Gastrocnemius medialis (tissue), 4 donors: ENCODE results near the gene TDRD3. TPM values are rescaled to one million over a fixed set of nuclear protein-coding genes. Genes with fewer than 3 reads are reported as not detected.
"Not testable (repeated sequence)": the region's sequence is repeated elsewhere in the genome, so short reads cannot be mapped to it uniquely, and the experiment has no call there.

Experiments used
- ATAC-seq, 2 donors: fragments of 150-250 bp; one replicate each; pipeline ENCODE4 v1.9.1; 2016
- DNase-seq, 2 donors: peaks; one replicate each; pipeline ENCODE4 v3.0.0-alpha.2; 2019
- H3K27ac ChIP-seq, 4 donors: fragments of 200-600 bp; sonication (generic); 1 replicate in 1 of 4; 2 replicates in 3 of 4; pipeline ENCODE4 v1.5.1; 2016 to 2018; ENCODE audit warnings: mild to moderate bottlenecking in 2 of 4, moderate library complexity in 1 of 4
- H3K27me3 ChIP-seq, 3 donors: fragments of 200-600 bp; sonication (generic) in 2 of 3; 1 replicate in 1 of 3; 2 replicates in 2 of 3; pipeline versions ENCODE4 v1.5.1 to v1.6.0; 2016 to 2019; ENCODE audit warnings: mild to moderate bottlenecking in 1 of 3, moderate library complexity in 1 of 3
- H3K36me3 ChIP-seq, 2 donors: fragments of 200-600 bp; sonication (generic) in 1 of 2; one replicate each; pipeline ENCODE4 v1.5.1; 2017 to 2018
- H3K4me1 ChIP-seq, 2 donors: fragments of 200-600 bp; sonication (generic) in 1 of 2; one replicate each; pipeline ENCODE4 v1.5.1; 2016 to 2017; ENCODE audit warnings: mild to moderate bottlenecking in 2 of 2
- H3K4me3 ChIP-seq, 4 donors: fragments of 200-600 bp; sonication (generic) in 3 of 4; 1 replicate in 1 of 4; 2 replicates in 3 of 4; pipeline ENCODE4 v1.5.1; 2016 to 2019; ENCODE audit warnings: mild to moderate bottlenecking in 2 of 4
- H3K9me3 ChIP-seq, 3 donors: fragments of 200-600 bp; sonication (generic) in 2 of 3; 1 replicate in 1 of 3; 2 replicates in 2 of 3; pipeline ENCODE4 v1.5.1; 2016 to 2019
- POLR2A ChIP-seq, 2 donors: fragments of 450-650 bp; IDR thresholded peaks; one replicate each; pipeline ENCODE4 v1.6.1; 2017; ENCODE audit warnings: antibody characterized with exemption in 2 of 2, mild to moderate bottlenecking in 2 of 2, moderate library complexity in 2 of 2
- in situ Hi-C, 4 donors: fragments of 200-750 bp; cut with MboI; loops; one replicate each; pipeline versions ENCODE4 v1.15.0 to v1.8.0; 2017; ENCODE audit warnings: low sequenced_read_pairs in 4 of 4
- intact Hi-C: fragments of 100-400 bp; cut with DNase I; formaldehyde crosslinking; loops from one replicate; pipeline ENCODE4 v1.15.1; 2023; ENCODE audit warnings: low total_unique reads
- total RNA-seq, 4 donors: library from RNA; depleted of rRNA; stranded (reverse); fragments of >200 nt; gene quantifications; one replicate each; pipeline versions ENCODE4 v1.1.0 to v1.2.3, GENCODE V29; 2016
- TF ChIP-seq, protein P1 (sequence below), 5 experiments: fragments of 450-650 bp in 3 of 5; fragments of 200-600 bp in 2 of 5; sonication (generic) in 2 of 5; IDR thresholded peaks in 4 of 5; conservative IDR thresholded peaks in 1 of 5; 1 replicate in 4 of 5; 2 replicates in 1 of 5; pipeline ENCODE4 v1.5.1; 2016 to 2019; ENCODE audit warnings: antibody characterized with exemption in 5 of 5, mild to moderate bottlenecking in 3 of 5, moderate library complexity in 3 of 5

TDRD3 gene
- total RNA-seq, 4 donors from 2014 or later = 13.1 to 37.8 (median 17.7) TPM

DNA sequence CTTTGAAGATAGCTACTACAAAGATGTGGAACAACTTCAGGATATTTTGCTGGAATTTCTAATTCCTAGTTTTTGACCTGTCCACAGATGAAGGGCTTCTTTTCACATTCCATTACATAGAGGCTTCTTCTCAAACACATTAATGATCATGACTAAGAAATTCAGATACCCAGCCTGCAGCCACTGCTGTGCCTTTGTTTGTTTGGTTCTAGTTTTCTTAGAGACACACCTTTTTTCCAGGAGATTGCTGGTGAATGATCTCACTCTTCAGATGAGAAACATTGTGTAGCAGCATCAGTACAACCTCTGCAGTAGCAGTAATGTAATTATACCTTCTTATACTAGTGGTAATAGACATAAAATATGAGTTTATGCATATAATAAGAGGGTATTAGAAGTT lies 5.0 kb downstream of the TDRD3 start:
- no peaks in the 10 kb centered on the region for H3K36me3 ChIP-seq
- no peaks in the 10 kb centered on the region for H3K27me3 ChIP-seq
- ATAC-seq (no peak), DNase-seq (no peak)
- H3K4me1 ChIP-seq = peaks cover 34 to 40% of the 10 kb centered on the region in 2 donors
- in situ Hi-C loops (no loop called here), intact Hi-C loops (no loop called here)
- H3K4me3 ChIP-seq = no peak overlapping the region
- H3K9me3 ChIP-seq = no peaks in the 10 kb centered on the region
- TF ChIP-seq POLR2A (IDR thresholded peaks at IDR 0.05) = no peak
- TF ChIP-seq, protein P1, sequence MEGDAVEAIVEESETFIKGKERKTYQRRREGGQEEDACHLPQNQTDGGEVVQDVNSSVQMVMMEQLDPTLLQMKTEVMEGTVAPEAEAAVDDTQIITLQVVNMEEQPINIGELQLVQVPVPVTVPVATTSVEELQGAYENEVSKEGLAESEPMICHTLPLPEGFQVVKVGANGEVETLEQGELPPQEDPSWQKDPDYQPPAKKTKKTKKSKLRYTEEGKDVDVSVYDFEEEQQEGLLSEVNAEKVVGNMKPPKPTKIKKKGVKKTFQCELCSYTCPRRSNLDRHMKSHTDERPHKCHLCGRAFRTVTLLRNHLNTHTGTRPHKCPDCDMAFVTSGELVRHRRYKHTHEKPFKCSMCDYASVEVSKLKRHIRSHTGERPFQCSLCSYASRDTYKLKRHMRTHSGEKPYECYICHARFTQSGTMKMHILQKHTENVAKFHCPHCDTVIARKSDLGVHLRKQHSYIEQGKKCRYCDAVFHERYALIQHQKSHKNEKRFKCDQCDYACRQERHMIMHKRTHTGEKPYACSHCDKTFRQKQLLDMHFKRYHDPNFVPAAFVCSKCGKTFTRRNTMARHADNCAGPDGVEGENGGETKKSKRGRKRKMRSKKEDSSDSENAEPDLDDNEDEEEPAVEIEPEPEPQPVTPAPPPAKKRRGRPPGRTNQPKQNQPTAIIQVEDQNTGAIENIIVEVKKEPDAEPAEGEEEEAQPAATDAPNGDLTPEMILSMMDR (IDR thresholded peaks at IDR 0.05 in 4 of 5, conservative IDR thresholded peaks at IDR 0.05 in 1 of 5) = no peak
- H3K27ac ChIP-seq = no peak overlapping the region

DNA sequence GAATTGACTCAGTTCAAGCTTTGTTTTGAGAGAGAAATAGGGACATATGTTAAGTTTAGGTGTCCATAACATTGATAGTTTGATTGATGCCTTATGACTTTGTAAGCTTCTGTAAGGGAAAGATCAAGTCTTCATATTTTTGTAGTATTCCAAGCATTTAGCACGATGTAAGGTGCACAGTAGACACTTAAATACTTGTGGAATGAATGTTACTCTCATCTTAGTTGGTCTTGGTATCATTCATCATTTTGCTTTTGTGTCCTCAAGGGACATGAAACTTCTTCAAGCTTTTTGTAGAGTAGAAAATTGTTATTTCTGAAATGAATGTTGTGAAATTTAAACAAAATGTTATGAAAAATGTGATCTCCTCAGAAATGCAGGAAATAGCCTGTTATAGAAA lies 10.1 kb downstream of the TDRD3 start:
- in situ Hi-C loops = no loop called here
- peaks cover 12 to 27% of the 10 kb centered on the region in 2 donors for H3K4me1 ChIP-seq
- no peaks in the 10 kb centered on the region for H3K27me3 ChIP-seq
- intact Hi-C loops = no loop called here
- ATAC-seq (no peak), DNase-seq (no peak)
- no peaks in the 10 kb centered on the region for H3K36me3 ChIP-seq
- H3K9me3 ChIP-seq = no peaks in the 10 kb centered on the region
- H3K27ac ChIP-seq = no peak overlapping the region
- no peak overlapping the region for H3K4me3 ChIP-seq
- TF ChIP-seq, protein P1 (IDR thresholded peaks at IDR 0.05 in 4 of 5, conservative IDR thresholded peaks at IDR 0.05 in 1 of 5) = no peak
- TF ChIP-seq POLR2A (IDR thresholded peaks at IDR 0.05) = no peak

DNA sequence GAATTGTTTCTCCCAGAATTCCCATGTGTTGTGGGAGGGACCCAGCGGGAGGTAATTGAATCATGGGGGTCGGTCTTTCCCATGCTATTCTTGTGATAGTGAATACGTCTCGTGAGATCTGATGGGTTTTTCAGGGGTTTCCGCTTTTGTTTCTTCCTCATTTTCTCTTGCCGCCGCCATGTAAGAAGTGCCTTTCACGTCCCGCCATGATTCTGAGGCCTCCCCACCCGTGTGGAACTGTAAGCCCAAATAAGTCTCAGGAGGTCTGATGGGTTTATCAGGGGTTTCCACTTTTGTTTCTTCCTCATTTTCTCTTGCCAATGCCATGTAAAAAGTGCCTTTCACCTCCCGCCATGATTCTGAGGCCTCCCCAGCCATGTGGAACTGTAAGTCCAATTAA lies 10.8 kb downstream of the TDRD3 start:
- H3K4me1 ChIP-seq = peaks cover 19 to 30% of the 10 kb centered on the region in 2 donors
- H3K9me3 ChIP-seq, H3K27ac ChIP-seq, H3K4me3 ChIP-seq, H3K36me3 ChIP-seq, ATAC-seq, in situ Hi-C loops, H3K27me3 ChIP-seq, DNase-seq, intact Hi-C loops: not testable (repeated sequence)

DNA sequence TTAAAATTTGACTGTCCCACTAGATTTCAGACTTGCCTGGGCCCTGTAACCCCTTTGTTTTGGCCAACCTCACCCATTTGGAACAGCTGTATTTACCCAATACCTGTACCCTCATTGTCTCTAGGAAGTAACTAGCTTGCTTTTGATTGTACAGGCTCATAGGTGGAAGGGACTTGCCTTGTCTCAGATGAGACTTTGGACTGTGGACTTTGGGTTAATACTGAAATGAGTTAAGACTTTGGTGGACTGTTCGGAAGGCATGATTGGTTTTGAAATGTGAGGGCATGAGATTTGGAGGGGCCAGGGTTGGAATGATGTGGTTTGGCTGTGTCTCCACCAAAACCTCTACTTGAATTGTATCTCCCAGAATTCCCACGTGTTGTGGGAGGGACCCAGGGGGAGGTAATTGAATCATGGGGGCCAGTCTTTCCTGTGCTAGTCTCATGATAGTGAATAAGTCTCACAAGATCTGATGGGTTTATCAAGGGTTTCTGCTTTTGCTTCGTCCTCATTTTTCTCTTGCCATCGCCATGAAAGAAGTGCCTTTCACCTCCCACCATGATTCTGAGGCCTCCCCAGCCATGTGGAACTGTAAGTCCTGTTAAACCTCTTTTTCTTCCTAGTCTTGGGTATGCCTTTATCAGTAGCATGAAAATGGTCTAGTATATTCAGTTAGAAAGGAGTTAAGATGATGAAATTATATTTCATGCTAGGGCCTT lies 12.7 kb downstream of the TDRD3 start:
- ATAC-seq, DNase-seq: not testable (repeated sequence)

DNA sequence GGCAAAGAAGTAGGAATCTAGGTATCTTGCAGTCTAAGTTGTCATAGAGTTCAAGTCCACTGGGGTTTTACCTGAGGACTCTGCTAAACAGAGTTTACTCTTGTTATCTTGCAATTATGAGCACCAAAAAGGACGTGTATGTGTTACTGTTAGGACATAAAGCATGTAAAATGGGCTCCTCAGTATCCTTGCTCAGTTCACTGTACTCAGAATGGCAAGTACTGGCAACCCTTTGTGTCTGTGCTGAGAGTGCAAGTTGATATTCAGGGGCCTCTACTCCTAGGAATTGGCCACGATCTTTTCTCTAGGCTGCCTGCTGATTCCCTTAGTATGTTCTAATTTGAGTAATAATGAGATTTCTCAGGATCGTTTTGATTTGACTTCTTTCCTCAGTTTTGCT lies 13.3 kb downstream of the TDRD3 start:
- in situ Hi-C loops (no loop called here), intact Hi-C loops (no loop called here)
- Histone ChIP-seq H3K27me3 (no peaks in the 10 kb centered on the region), H3K4me3 (no peak overlapping the region), H3K27ac (no peak overlapping the region), H3K9me3 (no peaks in the 10 kb centered on the region), H3K36me3 (no peaks in the 10 kb centered on the region), H3K4me1 (peaks cover 24 to 41% of the 10 kb centered on the region in 2 donors)
- DNase-seq (no peak), ATAC-seq (no peak)
- TF ChIP-seq, protein P1 (IDR thresholded peaks at IDR 0.05 in 4 of 5, conservative IDR thresholded peaks at IDR 0.05 in 1 of 5) = no peak
- TF ChIP-seq POLR2A (IDR thresholded peaks at IDR 0.05) = no peak

More for the DNA sequence above, 12.7 kb downstream of the TDRD3 start:
- in situ Hi-C loops, H3K9me3 ChIP-seq, H3K36me3 ChIP-seq, H3K27ac ChIP-seq, H3K27me3 ChIP-seq, intact Hi-C loops, H3K4me3 ChIP-seq: not testable (repeated sequence)
- H3K4me1 ChIP-seq = peaks cover 24 to 37% of the 10 kb centered on the region in 2 donors

DNA sequence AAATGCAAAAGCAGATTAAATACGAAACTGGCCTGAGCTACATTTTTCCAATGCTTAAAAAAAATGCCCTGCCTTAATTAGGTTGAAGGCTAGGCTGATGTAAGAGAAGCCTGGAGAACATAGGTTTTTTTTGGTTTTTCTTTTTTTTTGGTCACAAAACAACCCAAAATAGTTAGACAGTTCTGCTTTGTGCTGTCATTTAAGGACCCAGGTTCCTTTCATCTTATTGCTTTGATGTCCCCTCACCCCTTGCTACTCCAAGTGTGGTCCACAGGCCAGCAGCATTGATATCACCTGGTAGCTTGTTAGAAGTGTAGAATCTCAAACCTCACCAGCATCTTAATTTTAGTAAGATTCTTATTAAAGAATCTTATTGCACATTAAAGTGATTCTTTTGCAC lies 14.4 kb downstream of the TDRD3 start:
- in situ Hi-C loops = no loop called here

More for the DNA sequence above, 14.4 kb downstream of the TDRD3 start:
- Histone ChIP-seq H3K4me1 (peaks cover 27 to 45% of the 10 kb centered on the region in 2 donors), H3K27me3 (no peaks in the 10 kb centered on the region), H3K9me3 (no peaks in the 10 kb centered on the region), H3K36me3 (no peaks in the 10 kb centered on the region), H3K27ac (no peak overlapping the region), H3K4me3 (no peak overlapping the region)
- DNase-seq (no peak), ATAC-seq (no peak)
- intact Hi-C loops = no loop called here
- TF ChIP-seq, protein P1 (IDR thresholded peaks at IDR 0.05 in 4 of 5, conservative IDR thresholded peaks at IDR 0.05 in 1 of 5) = no peak
- TF ChIP-seq POLR2A (IDR thresholded peaks at IDR 0.05) = no peak
